NCI-H510A (cell line): ENCODE measurements around the gene MAST2.

Experiments
- DNase-seq: peaks from one replicate; lab custom pipeline; 2025; lab: John Stamatoyannopoulos, UW

Gene MAST2

DNA sequence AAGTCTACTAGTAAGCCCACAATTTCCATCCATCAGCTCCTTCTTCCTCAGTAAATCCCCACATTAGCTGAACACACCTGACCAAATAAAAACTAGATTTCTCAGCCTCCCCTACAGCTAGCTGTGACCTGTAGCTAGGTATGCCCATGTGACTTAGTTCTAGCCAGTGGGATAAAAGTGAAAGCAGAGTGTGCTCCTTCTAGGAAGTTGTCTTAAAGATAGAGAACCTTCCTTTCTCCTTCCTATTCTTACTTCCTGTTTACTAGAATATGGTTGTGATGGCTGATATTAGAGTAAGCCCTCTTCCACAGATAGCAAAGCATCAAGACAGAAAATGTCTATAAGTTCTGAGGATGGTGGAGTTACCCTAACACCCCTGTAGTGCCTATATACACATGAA, 262.0 kb downstream of the MAST2 start:
- DNase-seq: no peak

DNA sequence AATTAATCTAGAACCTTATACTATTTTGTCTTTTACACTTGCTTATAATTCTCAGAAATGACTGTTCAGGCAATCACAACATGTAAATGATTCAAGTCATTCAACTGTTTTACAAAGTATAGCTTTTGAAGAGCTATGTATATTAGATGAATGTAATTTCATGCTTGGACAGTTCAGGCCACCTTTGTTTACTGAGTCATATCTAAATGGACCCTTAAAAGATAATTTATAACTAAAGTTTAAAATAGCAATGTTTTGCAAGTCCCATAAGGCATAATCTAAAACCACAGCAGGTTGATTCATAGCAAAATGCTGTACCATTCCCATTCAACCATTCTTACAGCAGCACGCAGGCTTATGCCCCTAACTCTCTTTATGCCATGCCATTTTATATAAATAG, 264.2 kb downstream of the MAST2 start:
- no peak for DNase-seq

DNA sequence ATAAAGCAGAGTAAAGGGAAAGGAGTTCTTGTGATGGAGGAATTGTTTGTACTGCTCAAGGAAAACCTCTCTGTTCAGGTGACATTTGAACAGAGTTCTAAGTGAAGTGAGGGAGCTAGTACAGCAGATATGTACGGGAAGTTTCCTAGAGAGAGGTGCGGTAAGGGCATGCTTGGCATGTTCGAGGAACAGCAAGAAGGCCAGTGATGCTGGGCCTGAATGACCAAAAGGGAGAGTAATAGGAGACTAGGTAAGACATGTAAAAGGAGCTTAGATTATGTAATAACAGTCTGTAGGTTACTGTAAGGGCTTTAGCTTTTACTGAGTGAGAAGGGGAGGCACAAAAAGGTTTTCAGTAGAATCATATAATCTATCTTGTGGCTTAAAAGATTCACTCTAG, 265.1 kb downstream of the MAST2 start:
- no peak for DNase-seq

DNA sequence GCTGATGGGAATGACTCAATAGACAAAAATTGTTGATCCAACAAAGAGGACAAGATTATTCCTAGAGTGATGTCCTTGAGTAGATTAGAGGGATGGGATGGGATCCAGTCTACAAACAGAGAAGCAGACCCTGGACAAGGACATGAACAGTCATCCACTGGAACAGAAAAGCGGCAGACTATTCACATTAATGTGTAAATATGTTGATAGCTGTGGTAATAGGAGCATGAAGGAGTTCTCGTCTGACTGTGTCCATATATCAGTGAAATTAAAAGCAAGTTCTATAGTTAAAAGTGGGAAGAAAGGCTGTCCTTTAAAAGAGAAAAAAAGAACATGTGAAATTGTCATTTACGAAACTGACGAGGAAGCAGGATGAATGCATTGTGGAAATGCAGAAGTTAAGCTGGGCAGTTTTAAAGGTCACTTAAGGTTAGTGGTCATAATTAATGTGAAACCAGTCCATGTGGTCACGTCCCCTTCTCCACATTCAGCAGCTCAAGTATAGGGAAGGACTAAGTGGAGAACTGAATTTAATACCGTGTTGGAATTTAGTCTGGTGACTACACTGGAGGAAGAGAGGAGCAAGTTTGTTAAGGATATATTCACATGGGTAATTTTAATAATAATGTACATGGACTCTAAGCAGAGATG, 266.9 kb downstream of the MAST2 start:
- DNase-seq: no peak

DNA sequence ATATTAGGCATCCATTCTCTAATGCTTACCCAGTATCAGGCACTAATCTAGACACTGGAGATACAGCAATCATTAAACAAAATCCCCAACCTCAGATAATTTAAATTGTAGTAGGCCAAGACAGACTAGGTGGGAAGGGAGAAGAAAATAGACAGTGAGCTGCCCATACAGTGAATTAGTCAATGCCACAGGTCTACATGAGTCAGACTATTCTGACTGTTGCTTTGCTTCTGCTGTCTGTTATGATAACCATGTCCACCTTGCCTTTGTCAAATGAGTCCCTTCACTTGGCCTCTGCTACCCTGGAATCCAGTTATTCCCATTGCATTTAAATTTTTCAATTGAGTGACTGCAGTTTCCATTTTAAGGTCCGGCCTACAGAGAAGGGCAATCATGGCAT, 269.6 kb downstream of the MAST2 start:
- DNase-seq: no peak

DNA sequence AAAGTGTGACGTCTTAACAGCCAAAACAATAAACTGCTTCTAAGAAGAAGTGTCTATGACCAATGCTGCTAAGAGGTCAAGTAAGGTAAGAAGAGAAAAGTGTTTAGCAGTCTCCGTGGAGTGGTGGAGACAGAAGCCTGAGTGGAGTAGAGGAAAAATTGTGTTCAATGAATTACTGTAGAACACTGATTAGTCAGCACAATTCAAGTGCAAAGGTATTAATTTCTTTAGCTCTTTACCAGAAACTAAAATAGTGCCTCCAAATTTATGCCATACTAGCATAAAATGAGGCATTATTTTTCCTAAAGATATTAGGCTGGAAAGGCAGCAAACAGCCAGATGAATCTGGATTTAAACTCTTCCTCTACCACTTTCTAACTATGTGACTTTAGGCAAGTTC, 272.9 kb downstream of the MAST2 start:
- DNase-seq: no peak

DNA sequence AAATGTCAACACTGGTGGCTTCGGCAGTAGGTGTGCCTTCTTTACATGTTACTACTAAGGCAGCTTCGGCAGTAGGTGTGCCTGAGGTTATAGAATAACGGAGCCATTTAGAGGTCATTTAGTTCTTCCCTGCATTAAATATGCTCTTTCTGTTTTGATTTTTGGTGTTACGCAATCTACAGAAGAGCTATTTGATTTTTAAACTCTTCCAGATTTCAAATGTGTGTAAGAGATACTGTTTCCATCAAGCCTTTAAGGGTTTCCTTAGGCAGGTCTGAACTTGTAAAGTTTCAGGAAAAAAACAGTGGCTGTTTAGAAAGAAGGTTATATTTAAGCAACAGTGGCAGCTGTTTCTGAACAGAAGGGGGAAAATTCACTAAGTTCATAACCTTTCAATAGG, 274.2 kb downstream of the MAST2 start:
- DNase-seq: no peak

DNA sequence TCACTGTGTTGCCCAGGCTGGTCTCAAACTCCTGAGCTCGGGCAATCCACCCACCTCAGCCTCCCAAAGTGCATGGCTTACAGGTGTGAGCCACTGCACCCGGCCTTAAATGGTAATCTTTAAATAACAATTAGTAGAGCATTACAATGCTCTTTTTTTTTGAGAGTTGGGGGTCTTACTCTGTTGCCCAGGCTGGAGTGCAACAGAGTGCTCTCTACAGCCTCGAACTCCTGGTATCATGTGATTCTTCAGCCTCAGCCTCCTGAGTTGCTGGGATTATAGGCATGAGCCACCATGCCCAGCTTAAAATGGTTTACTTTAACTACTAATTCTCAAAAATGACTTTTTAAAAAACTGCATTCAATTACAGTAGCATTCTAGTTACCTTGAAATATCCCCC, 276.8 kb downstream of the MAST2 start:
- DNase-seq: no peak

DNA sequence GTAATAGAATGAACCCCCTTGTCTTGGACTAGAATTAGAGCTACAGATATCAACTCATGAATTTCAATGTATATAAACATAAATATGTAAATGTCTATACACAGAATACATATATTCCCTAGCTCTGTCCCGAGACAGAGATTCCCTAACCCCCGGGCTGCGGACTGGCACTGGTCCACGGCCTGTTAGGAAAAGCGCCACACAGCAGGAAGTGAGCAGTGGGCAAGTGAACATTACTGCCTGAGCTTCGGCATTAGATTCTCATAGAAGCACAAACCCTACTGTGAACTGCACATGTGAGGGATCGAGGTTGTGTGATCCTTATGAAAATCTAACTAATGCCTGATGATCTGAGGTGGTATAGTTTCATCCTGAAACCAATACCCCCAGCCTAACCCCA, 277.8 kb downstream of the MAST2 start:
- no peak for DNase-seq

DNA sequence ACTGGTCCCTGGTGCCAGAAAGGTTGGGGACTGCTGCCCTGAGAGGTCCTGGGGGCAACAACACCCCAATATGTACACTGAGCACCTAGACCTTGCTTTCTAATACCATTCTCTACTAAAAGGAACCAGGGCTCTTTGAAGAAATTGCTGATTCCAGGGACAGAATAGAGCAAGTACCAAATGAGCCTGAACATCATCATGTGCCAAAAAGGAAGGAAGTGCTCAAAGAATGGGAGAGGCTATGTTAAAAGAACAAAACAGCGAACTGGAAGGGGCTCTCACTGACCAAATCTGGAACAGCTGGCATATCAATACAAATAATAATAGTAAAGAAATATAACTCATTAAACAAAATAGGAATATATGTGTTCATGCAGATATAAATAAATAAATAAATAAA, 278.2 kb downstream of the MAST2 start:
- no peak for DNase-seq

DNA sequence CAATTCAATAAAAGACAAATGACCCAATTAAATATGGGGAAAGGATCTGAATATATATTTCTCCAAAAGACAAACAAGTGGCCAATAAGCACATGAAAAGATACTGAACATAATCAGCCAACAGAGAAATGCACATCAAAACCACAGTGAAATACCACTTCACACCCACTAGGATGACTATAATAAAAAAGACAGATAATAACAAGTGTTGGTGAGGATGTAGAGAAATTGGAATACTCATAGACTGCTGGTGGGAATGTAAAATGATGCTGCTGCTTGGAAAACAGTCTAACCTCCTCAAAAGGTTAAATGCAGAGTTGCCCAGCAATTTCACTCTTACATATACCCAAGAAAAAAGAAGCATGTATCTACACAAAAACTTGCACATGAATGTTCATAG, 280.2 kb downstream of the MAST2 start:
- DNase-seq: no peak

DNA sequence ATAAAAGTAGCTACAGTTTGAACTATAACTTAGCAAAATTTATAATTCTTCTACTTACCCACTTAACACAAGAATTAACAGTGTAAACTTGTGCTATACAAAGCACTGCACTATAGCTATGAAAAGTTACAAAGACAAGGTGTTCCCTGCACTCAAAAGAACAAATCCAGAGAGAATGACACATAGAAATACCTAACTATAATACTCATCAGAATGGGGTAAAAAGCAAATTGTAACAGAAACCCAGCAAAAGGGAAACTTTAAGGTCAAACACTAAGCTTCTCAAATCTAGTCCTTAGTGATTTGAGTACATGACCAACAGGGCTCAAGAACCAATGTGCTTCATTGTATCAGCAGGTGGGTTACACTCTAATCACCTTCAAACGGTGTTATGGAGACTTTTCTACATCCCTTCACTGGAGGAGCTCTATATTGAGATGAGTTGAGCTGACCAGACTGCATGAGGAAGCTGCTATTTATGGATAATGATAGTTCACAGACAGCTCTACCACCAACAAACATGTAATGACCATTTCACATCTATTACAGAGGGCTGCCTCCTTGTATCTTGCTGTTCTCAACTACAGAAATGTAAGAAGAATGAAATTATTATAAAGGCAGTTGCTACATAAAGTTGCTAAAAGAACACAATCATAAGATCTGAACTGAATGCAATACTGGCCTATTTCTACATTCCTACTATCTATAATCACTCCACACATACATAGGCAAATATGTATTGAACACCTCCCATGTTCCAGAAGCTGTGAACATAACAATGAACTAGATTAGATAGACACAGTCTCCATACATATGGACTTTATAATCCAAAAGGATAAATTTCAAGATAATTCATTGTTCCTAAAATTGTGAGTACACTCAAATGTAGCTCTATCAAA, 281.4 kb downstream of the MAST2 start:
- no peak for DNase-seq
